Adrenal gland (tissue), 12 donors: ENCODE data around the gene ENO1. TPM values are rescaled to one million over a fixed set of nuclear protein-coding genes. Genes with fewer than 3 reads are reported as not detected.

Source experiments
- DNase-seq, 7 donors: peaks; one replicate each; pipeline ENCODE4 v3.0.0-alpha.2; 2019 to 2020
- H3K27ac ChIP-seq, 5 donors: fragments of 200-600 bp; sonication (generic) in 4 of 5; 1 replicate in 3 of 5; 2 replicates in 2 of 5; pipeline versions ENCODE4 v1.5.1 to v1.8.0; 2016 to 2020; ENCODE audit warnings: mild to moderate bottlenecking in 1 of 5
- H3K27me3 ChIP-seq: fragments of 200-600 bp; 2 replicates; pipeline ENCODE4 v1.8.0; 2021
- H3K36me3 ChIP-seq, 2 donors: fragments of 200-600 bp; replicated peaks in 1 of 2; 1 replicate in 1 of 2; 2 replicates in 1 of 2; pipeline versions ENCODE4 v1.5.1 to v1.8.0; 2018 to 2022
- H3K4me1 ChIP-seq, 2 donors: fragments of 200-600 bp; replicated peaks in 1 of 2; 1 replicate in 1 of 2; 2 replicates in 1 of 2; pipeline versions ENCODE4 v1.5.1 to v1.8.0; 2018 to 2021
- H3K4me3 ChIP-seq, 4 donors: fragments of 200-600 bp; sonication (generic) in 3 of 4; one replicate each; pipeline ENCODE4 v1.5.1; 2016 to 2018
- H3K9me3 ChIP-seq, 3 donors: fragments of 200-600 bp; sonication (generic) in 1 of 3; replicated peaks in 1 of 3; 1 replicate in 2 of 3; 2 replicates in 1 of 3; pipeline versions ENCODE4 v1.5.1 to v1.8.0; 2016 to 2021
- CTCF ChIP-seq, 6 experiments: fragments of 450-650 bp in 4 of 6; fragments of 200-600 bp in 2 of 6; sonication (generic) in 1 of 6; IDR thresholded peaks; 1 replicate in 5 of 6; 2 replicates in 1 of 6; pipeline versions ENCODE4 v1.5.1 to v1.8.0; 2016 to 2021; ENCODE audit warnings: antibody characterized with exemption in 6 of 6, mild to moderate bottlenecking in 2 of 6, moderate library complexity in 1 of 6
- POLR2A ChIP-seq, 2 donors: fragments of 450-650 bp; IDR thresholded peaks; one replicate each; pipeline ENCODE4 v1.6.1; 2017; ENCODE audit warnings: antibody characterized with exemption in 2 of 2, mild to moderate bottlenecking in 2 of 2, moderate library complexity in 1 of 2
- WGBS, 4 donors: extraction: QIAGEN DNeasy Blood & Tissue Kit in 2 of 4; methylation state at CpG; one replicate each; pipeline versions ENCODE4 v1.1.5 to v1.1.7; 2013 to 2017; 5-methylcytosine and 5-hydroxymethylcytosine counted together
- intact Hi-C, 2 donors: fragments of 100-400 bp; cut with DNase I; formaldehyde crosslinking; loops; one replicate each; pipeline versions ENCODE4 v1.14.1 to v1.15.0; 2022 to 2023
- polyA plus RNA-seq, 3 donors: library from polyadenylated mRNA; stranded (reverse); fragments of 200-250 nt in 2 of 3; fragments of 350-450 nt in 1 of 3; fragmentation: Illumina TruSeq in 1 of 3; extraction: RNeasy Lipid Tissue Mini Kit (QIAGEN cat#74804) in 1 of 3; gene quantifications; one replicate each; pipeline ENCODE4 v1.2.3, GENCODE V29; 2013 to 2014
- total RNA-seq, 9 donors: library from RNA; depleted of rRNA in 4 of 9; stranded (reverse); fragments of >200 nt in 4 of 9; fragments of 120-200 nt in 1 of 9; fragmentation: NEBNext Ultra II Directional in 1 of 9; extraction: Animal tissue kit (Norgen Biotek cat#: 25700) in 1 of 9; gene quantifications; one replicate each; pipeline versions ENCODE4 v1.1.0 to v1.2.4, GENCODE V29; 2013 to 2023
- donor health status: healthy with polysubstance abuse.
- donor health status: Bipolar disorder and iron deficiency.
- donor health status: DM: yes; HTN: yes; CAD: no.
- donor health status: DM: no; HTN: no; CAD: no.
- donor health status: DM: no; HTN: no; CAD: no.
- donor health status: DM: yes; HTN: yes; CAD: no.

The ENO1 gene
- total and polyA plus RNA-seq, 12 donors: 142 to 819 (median 581) TPM

- Histone ChIP-seq H3K27ac (peak overlapping the region in 3 of 5 donors; percentile 41 to 99 (median 66)), H3K27me3 (no peaks in the 10 kb centered on the region), H3K36me3 (peaks cover 0 to 62% of the 10 kb centered on the region in 2 donors), H3K4me3 (no peak overlapping the region), H3K4me1 (peaks cover 38 to 65% of the 10 kb centered on the region in 2 donors), H3K9me3 (no peaks in the 10 kb centered on the region)
- TF ChIP-seq CTCF (IDR thresholded peaks at IDR 0.05) (no peak), POLR2A (IDR thresholded peaks at IDR 0.05) (no peak)
- WGBS, 4 donors: 80 to 88% (median 83%) methylated on average over 14 to 15 of the region's 15 CpGs
- intact Hi-C loops: no loop called here
- DNase-seq: no peak
These were observed 4.0 kb downstream of the ENO1 start for GRCh38 chr1:8874230-8875201.

- peaks cover 31 to 61% of the 10 kb centered on the region in 2 donors for H3K4me1 ChIP-seq
- no peak overlapping the region for H3K4me3 ChIP-seq
- no peak for TF ChIP-seq CTCF (IDR thresholded peaks at IDR 0.05)
- no peak for TF ChIP-seq POLR2A (IDR thresholded peaks at IDR 0.05)
- no peaks in the 10 kb centered on the region for H3K9me3 ChIP-seq
- H3K36me3 ChIP-seq: peaks cover 0 to 70% of the 10 kb centered on the region in 2 donors
- intact Hi-C loops: no loop called here
- no peaks in the 10 kb centered on the region for H3K27me3 ChIP-seq
- DNase-seq: peak; percentile 88 to 96 (median 95)
- H3K27ac ChIP-seq: peak overlapping the region in 3 of 5 donors; percentile 41 to 72 (median 66)
- WGBS, 4 donors: 0 to 22% (median 10%) methylated on average over 1 to 5 of the region's 5 CpGs
These were observed 4.8 kb downstream of the ENO1 start for GRCh38 chr1:8873506-8874229.

GRCh38 chr1:8873001-8873400, 5.5 kb downstream of the ENO1 start:
- H3K36me3 ChIP-seq: peaks cover 0 to 77% of the 10 kb centered on the region in 2 donors
- H3K4me1 ChIP-seq: peaks cover 31 to 61% of the 10 kb centered on the region in 2 donors
- H3K27ac ChIP-seq: peak overlapping the region in 2 of 5 donors; percentile 66 to 72
- no peaks in the 10 kb centered on the region for H3K9me3 ChIP-seq
- TF ChIP-seq CTCF (IDR thresholded peaks at IDR 0.05) (no peak), POLR2A (IDR thresholded peaks at IDR 0.05) (no peak)
- WGBS, 4 donors: 90 to 100% (median 94%) methylated on average over 5 of the region's 5 CpGs
- DNase-seq: no peak
- H3K4me3 ChIP-seq: no peak overlapping the region
- intact Hi-C loops: no loop called here
- H3K27me3 ChIP-seq: no peaks in the 10 kb centered on the region

GRCh38 chr1:8871965-8872399, 6.5 kb downstream of the ENO1 start:
- Histone ChIP-seq H3K27me3 (no peaks in the 10 kb centered on the region), H3K9me3 (no peaks in the 10 kb centered on the region), H3K27ac (no peak overlapping the region), H3K36me3 (peaks cover 0 to 87% of the 10 kb centered on the region in 2 donors), H3K4me3 (no peak overlapping the region), H3K4me1 (peaks cover 23 to 58% of the 10 kb centered on the region in 2 donors)
- 71 to 79% (median 72%) methylated on average over 5 of the region's 5 CpGs for WGBS, 4 donors
- intact Hi-C loops: no loop called here
- TF ChIP-seq POLR2A (IDR thresholded peaks at IDR 0.05) (no peak), CTCF (IDR thresholded peaks at IDR 0.05) (no peak)
- no peak for DNase-seq
